HFF-Myc (cell line): Measurements from ENCODE around the gene TUT4.
A peak's percentile ranks its signal among the peaks of the same experiment; 100 is the strongest.

Source experiments
- DNase-seq: peaks from one replicate; pipeline ENCODE4 v3.0.0-alpha.2; 2011; ENCODE audit warnings: low read depth; ENCODE audit errors: extremely low read depth
- H3K4me3 ChIP-seq: replicated peaks from 2 replicates; pipeline ENCODE4 v1.5.1; 2011; ENCODE audit warnings: low read depth, mild to moderate bottlenecking, control low read depth, low read length
- CTCF ChIP-seq: IDR thresholded peaks from 2 replicates; pipeline ENCODE4 v1.5.1; 2012; ENCODE audit warnings: mild to moderate bottlenecking, low read depth, low read length, control low read depth; ENCODE audit errors: missing control alignments

Gene TUT4

GRCh38 chr1:52551507-52552235 is 1.2 kb downstream of the TUT4 start:
- no peak for DNase-seq
- no peak for TF ChIP-seq CTCF

GRCh38 chr1:52550447-52550846 is 2.4 kb downstream of the TUT4 start:
- H3K4me3 ChIP-seq: no peak overlapping the region
- TF ChIP-seq CTCF: no peak
- DNase-seq: no peak

More at GRCh38 chr1:52551507-52552235, 1.2 kb downstream of the TUT4 start:
- peak overlapping the region; percentile 88 for H3K4me3 ChIP-seq

GRCh38 chr1:52549267-52549666 is 3.6 kb downstream of the TUT4 start:
- H3K4me3 ChIP-seq: no peak overlapping the region
- no peak for TF ChIP-seq CTCF
- no peak for DNase-seq

- H3K4me3 ChIP-seq: no peak overlapping the region
- TF ChIP-seq CTCF: no peak
- no peak for DNase-seq
Observed at GRCh38 chr1:52546852-52547251, 6.0 kb downstream of the TUT4 start.

GRCh38 chr1:52544665-52545525 is 8.0 kb downstream of the TUT4 start:
- DNase-seq: no peak
- TF ChIP-seq CTCF: no peak
- H3K4me3 ChIP-seq: no peak overlapping the region

- H3K4me3 ChIP-seq: no peak overlapping the region
- no peak for TF ChIP-seq CTCF
- no peak for DNase-seq
Observed at GRCh38 chr1:52542085-52542688, 10.7 kb downstream of the TUT4 start.
